ENCODE data around the gene KBTBD8.

KBTBD8 gene

GRCh38 chr3:67044955-67045354 is 46.8 kb downstream of the KBTBD8 start:
- DNase-seq = no peak

GRCh38 chr3:67045711-67046465 is 47.8 kb downstream of the KBTBD8 start:
- no peak for DNase-seq

- DNase-seq = no peak
These were observed 48.9 kb downstream of the KBTBD8 start for GRCh38 chr3:67047051-67047450.

GRCh38 chr3:67048067-67048714 is 50.1 kb downstream of the KBTBD8 start:
- no peak for DNase-seq

GRCh38 chr3:67048715-67049074 is 50.6 kb downstream of the KBTBD8 start:
- no peak for DNase-seq

- DNase-seq = no peak
These were observed 61.3 kb downstream of the KBTBD8 start for GRCh38 chr3:67059443-67059842.

Measured in NCI-H510A treated with DMSO at 0.1 percent for 48 hours (cell line).